Adrenal gland (tissue), 5 donors: ENCODE data around the gene XYLT1.

Experiments
- POLR2A ChIP-seq, 2 donors: fragments of 450-650 bp; IDR thresholded peaks; one replicate each; pipeline ENCODE4 v1.6.1; 2017; ENCODE audit warnings: antibody characterized with exemption in 2 of 2, mild to moderate bottlenecking in 2 of 2, moderate library complexity in 1 of 2
- TF ChIP-seq, protein P1 (sequence below), 6 experiments: fragments of 450-650 bp in 4 of 6; fragments of 200-600 bp in 2 of 6; sonication (generic) in 1 of 6; IDR thresholded peaks; 1 replicate in 5 of 6; 2 replicates in 1 of 6; pipeline versions ENCODE4 v1.5.1 to v1.8.0; 2016 to 2021; ENCODE audit warnings: antibody characterized with exemption in 6 of 6, mild to moderate bottlenecking in 2 of 6, moderate library complexity in 1 of 6
- donor health status: DM: no; HTN: no; CAD: no.

DNA sequence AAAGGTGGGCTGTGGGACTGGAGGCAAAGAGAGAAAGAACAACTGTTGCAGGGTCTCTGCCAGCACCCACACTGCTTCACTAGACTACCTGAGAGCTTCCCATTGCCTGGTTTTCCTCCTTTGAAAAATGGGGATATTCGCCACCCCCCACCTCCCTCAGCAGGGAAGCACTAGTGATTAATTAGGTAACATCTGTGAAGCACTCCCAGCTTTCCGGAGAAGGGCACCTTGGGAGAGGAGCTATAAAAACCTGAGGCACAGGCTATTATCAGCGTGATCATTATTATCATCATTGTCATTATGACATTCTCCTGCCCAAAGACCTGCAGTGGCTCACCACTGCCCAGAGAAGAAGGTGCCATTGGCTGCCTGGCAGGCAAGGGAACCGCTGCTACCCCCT is 83.5 kb downstream of the XYLT1 start:
- TF ChIP-seq, protein P1, sequence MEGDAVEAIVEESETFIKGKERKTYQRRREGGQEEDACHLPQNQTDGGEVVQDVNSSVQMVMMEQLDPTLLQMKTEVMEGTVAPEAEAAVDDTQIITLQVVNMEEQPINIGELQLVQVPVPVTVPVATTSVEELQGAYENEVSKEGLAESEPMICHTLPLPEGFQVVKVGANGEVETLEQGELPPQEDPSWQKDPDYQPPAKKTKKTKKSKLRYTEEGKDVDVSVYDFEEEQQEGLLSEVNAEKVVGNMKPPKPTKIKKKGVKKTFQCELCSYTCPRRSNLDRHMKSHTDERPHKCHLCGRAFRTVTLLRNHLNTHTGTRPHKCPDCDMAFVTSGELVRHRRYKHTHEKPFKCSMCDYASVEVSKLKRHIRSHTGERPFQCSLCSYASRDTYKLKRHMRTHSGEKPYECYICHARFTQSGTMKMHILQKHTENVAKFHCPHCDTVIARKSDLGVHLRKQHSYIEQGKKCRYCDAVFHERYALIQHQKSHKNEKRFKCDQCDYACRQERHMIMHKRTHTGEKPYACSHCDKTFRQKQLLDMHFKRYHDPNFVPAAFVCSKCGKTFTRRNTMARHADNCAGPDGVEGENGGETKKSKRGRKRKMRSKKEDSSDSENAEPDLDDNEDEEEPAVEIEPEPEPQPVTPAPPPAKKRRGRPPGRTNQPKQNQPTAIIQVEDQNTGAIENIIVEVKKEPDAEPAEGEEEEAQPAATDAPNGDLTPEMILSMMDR (IDR thresholded peaks at IDR 0.05), result no peak
- TF ChIP-seq POLR2A (IDR thresholded peaks at IDR 0.05), result no peak
